Epidermal melanocyte (primary cell): ENCODE measurements around the gene ST3GAL3.

ENCODE experiments used
- DNase-seq: peaks from one replicate; pipeline ENCODE4 v3.0.0; 2011; ENCODE audit warnings: low spot score; ENCODE audit not compliant: insufficient read length

The ST3GAL3 gene

DNA sequence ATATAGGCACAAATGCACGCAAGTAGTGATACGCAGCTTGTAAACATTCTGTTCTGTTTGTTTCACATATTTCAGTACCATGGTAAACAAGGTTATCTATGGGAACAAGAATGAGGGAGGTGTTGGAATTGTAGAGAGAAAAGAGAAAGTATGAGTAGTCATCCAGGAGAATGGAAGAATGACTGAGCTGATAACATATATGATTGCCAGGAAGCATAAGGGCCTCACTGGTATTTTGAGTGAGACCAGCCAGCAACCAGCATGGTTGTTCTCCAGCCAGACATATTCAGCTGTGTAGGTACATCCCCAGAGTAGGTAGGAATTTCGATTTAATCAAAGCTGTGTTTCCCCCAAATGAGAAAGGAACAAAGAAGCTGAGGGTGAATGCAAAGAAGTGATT, 167.4 kb downstream of the ST3GAL3 start:
- DNase-seq: no peak

DNA sequence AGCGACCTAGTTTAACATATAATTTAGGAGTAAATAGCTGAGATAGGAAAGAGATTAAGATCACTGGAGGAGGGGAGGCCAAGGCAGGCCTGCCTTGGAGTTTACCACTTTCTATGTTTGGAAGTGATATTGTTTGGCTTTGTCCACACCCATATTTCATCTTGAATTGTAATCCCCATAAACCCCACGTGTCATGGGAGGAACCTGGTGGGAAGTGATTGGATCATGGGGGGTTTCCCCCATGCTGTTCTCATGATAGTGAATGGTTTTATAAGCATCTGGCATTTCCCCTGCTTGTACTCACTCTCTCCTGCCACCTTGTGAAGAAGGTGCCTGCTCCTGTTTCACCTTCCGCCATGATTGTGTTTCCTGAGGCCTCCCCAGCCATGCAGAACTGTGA, 168.0 kb downstream of the ST3GAL3 start:
- no peak for DNase-seq

DNA sequence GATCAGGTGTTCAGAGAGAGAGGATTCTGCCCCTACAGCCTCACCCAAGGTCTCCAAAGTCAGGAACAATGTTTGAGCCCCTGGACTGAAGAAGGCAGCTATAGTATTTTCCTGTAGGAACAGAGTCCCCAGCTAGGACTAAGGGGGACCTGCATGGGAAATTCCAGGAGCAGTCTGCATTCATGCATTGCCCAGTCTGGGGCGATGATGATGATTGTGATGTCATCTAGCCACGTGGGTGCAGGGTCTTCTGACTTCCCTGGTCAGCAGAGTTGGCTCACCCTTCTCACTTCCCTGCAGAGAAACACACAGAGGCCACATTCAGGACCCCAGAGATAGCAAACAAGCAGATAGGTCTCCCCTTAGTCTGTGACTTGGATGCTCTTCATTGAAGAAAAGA, 169.8 kb downstream of the ST3GAL3 start:
- no peak for DNase-seq

DNA sequence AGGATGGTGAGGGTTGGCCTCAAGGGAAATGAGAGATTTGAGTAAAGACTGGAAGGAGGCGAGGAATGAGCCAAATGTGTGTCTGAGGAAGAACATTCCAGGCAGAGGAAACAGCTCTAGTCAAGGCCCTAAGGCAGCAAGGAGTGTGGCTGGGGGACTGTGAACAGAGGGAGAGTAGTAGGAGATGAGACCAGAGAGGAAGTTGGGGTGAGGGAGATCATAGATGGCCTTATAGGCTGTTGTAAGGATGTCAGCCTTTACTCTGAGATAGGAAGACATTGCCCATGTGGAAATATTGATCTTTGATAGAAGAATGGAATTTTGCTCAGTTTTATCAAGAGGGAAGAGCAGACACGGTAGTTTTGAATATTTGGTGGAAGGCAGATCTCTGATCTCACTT, 171.1 kb downstream of the ST3GAL3 start:
- no peak for DNase-seq

DNA sequence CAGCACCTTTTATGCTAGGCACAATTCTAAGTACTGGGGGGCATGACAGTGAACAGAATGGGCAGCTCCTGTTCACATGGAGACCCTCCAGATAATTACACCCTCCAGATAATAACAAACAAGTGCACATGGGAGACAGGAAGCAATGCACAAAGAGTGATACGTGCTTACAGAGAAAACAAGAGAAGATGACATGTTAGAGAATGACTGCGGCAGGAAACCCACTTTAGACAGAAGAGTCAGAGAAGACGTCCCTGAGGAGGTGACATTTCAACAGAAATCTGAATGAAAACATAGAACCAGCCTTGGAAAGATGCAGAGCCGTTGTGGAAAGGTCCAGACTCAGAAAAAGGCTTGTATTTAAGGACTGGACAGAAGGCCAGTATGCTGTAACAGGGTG, 171.5 kb downstream of the ST3GAL3 start:
- DNase-seq: no peak

DNA sequence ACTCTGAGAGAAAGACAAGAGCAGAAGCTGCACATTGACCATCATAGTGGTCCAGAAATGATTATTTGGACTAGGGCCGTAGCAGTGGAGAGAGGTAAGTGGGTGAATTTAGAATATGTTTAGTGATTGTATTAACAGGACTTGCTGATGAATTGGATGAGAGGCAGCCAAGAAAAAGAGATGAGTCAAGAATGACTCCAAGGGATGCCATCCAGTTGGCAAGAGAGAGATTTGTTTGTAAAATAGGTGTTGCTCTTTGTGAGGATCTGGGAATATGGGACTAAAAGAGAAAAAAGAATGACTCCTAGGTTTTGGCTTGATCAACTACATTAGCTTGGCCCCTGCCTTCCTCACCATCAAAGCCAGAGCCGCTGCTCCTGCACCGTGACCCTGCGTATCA, 172.1 kb downstream of the ST3GAL3 start:
- no peak for DNase-seq

DNA sequence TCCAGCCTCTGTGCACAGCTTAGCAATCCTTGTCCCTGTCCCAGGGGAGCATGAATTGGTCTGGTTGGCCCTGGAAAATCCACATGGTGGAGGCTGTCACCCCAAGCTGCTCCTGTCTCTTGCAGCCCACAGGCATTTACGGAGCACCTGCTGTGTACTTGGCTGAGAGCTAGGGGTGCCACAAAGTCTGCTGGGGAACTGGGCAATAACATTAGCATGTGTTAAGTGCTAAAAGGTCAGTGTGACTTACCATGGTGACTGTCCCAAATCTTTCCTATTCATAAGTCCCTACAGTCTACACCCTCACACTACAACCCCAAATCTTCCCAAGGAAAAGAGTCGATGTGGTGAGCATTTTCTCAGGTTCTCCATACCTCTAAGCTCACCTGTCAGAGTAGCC, 172.7 kb downstream of the ST3GAL3 start:
- DNase-seq: no peak

DNA sequence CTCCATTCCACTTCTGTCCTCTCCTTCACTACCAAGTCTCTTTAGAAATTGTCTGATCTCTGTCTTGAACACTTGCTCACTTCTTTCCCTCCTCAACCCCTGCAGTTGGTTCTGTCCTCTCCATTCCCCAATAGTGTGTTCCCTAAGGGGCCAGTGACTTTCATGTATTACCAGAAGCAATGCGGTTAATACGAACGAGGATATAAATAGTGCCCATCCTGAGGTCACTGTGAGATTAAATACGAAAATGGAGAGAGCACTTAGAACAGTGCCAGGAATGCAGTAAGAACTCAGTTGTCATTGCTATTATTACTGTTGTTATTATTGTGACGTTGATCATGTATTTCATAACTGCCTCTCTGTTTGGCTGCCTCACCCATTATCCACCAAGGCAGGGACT, 173.3 kb downstream of the ST3GAL3 start:
- no peak for DNase-seq

DNA sequence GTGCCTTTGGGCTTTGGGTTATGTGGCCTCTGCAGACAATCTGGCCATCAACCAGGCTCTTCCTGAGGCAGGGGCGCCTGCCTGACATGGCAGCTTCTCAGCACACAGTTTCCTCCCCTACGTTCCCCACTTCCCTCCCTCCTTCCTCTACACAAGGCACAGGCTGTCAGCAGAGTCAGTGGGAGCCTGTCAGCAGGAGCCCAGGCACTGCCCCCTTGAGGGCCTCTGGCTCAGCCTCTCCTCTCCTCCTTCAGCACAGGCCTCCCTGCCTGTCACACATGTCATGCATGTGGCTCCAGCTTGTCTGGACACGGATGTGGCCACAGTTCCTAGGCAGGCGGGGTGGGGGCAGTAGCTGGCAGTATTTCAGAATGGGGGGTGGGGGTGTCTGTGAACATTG, 174.1 kb downstream of the ST3GAL3 start:
- no peak for DNase-seq

DNA sequence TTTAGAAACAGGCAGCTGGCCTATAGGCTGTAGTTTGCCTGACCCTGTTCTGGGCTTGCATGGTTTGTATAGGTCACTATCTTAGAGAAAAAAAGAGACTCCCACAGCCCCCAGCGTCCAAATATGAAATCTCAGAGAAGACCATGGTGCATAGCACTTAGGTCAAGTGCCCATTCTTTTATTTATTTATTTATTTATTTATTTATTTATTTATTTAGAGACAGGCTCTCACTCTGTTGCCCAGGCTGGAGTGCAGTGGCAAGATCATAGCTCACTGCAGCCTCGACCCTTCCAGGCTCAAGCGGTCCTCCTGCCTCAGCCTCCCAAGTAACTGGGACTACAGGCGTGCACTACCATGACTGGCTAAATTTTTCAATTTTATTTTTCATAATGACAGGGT, 175.4 kb downstream of the ST3GAL3 start:
- no peak for DNase-seq

DNA sequence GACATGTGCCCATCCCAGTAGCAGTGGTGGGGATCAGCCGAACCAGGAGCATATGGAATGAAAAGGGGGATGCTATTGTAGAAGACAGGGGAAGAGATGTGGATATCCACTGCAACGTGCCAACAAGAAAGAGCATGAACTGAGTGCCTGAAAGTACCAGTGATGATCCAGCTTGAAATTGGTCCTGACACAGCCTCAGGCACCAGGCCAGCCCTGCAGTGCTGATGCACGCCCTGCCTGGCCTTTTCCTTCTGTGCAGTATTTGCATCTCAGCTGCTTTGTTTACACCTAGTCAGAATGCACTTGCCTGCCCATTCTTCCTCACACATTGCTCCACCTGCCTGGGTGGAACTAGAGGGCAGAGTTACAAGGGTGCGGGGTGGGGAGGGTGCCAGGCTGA, 176.0 kb downstream of the ST3GAL3 start:
- no peak for DNase-seq

DNA sequence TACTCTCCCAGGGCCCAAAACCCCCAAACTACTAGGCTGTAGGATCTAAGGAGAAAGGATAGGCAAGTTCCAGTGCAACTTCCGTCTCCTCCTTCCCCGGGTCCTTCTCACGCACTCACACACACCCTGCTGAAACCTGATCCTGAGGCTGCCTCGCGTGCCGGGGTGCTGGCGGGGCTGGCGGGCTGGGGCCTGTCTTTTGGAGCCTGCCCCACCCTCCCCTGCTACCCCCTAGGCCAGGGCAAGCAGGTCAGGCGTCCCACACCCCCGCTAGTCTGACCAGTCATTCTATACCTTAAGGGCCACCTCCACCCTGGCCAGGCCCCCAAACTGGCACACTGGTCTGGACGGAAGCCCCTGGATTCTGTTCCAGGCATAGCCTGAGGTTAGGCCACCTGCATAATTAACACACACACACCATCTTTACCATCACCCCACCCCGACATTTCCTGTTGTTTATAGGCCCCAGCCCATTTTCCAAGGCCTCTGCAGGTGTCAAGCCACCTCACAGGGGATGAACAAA, 178.0 kb downstream of the ST3GAL3 start:
- no peak for DNase-seq

DNA sequence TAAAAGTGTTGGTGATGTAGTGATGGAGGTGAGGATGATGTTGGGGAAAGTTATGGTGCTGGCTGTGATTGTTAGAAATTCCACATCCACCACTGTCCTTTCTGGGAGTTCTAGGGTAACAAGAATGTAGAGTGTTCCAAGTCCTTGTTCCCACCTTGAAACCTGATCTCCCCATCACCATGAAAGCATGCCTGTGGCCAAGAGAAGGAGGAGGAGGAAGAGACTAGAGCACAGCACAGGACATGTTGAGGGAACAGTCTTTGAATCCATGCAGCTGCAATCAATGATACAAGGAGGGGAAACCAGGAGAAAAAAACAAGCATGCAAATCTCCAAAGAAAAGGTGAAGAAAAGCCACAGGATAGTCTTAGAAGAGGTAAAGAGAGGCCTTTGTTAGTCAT, 180.4 kb downstream of the ST3GAL3 start:
- no peak for DNase-seq

DNA sequence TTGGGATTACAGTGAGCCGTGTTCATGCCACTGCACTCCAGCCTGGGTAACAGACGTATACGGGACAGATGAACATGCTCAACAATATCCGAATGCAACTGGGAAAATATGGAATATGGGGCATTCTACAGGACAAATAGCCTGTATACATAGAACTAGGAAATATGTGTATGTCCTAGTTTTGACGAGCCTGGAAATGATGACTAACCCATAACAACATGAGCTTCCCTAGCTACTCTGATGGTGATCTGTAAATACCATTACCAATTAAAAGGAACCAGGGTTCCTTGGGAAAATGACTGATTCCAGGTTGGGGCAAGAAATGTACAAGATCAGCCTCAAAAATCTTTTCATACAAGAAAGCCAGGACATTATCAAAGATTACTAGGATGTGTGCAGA, 183.5 kb downstream of the ST3GAL3 start:
- no peak for DNase-seq

DNA sequence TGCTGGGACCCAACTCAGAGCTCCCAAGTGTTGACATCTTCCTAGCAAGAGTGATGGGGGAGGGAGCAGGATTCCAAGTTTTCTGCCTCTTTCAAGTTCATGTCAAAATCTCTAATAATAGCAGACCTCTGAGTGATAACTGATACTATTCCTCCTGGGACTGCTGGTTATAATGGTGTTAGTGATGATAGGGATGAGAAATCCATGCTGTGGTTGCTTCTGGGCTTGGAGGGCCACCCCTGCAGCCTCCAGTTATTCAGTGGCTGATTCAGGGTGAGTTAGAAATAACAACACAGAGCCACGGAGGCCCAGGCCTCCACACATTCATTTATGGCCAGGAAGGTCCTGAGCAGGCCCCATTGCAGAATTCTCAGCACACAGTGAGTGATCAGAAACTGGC, 185.7 kb downstream of the ST3GAL3 start:
- no peak for DNase-seq

DNA sequence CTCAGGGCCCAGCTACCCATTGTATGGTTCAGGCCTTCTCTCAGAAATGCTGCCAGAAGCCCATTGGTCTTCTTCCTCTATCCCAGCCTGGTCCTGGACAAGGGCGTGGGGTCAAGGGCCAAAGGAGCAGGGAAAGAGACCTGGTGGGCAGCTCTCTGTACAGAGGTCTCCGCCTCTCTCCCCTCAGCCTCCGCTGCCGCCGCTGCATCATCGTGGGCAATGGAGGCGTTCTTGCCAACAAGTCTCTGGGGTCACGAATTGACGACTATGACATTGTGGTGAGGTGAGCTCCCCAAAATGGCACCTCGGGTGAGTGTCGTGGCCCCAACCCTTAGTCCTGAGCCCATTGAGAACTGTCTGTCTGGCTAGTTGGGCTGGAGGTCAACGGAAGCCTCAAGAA, 191.6 kb downstream of the ST3GAL3 start:
- DNase-seq: no peak

DNA sequence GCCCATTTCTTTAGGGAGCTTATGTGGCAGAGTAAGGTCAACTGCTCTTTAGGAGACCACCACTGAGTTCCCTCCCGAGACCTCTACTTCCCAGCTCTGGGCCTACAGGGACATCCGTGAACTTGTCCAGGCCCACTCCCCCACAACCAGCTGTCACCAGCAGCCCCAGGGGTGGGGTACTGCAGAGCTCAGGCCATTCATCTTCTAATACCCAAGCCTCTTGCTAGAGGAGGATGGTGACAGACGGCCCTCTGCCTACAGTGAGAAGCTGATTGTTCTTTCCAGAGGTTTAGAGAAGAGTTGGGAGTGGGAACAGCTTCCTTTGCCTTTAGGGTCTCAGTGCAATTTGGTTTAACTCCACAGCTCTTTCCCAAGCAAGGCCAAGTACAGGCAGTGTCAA, 193.1 kb downstream of the ST3GAL3 start:
- no peak for DNase-seq

DNA sequence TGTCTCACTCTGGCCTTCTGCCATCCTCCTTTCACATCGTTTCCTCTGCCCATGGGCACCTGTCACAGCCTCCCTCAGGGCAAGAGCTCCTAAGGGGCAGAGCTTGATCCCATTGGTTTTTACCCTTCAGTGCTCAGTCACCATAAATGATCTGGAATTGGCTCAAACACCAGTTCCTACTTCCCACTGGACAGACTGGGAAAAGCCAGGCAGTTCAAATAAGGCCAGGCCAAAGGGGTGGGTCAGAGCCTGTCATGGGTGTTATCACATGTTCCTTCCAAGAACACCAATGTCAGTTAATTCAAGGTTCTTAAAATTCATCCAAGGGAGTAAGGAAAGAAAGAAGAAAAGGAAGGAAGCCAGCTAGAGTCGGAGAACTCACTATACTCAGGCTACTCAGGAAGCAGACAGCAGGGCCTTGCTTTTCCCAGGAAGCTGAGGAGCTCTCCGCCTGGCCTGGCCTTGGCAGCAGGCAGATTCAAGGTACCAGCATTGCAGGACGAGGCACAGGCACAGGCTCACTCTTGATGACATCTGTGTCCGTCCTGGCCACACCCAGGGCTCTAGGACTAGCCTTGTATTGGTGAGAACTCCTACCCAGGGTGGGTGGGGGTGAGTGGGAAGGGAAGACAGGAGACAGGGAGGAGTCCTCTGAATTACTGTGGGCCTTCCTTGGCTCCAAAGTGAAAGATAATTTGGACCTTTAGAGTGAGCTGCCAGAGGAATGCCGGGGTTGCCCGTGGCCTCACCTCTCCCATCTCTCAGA, 194.0 kb downstream of the ST3GAL3 start:
- DNase-seq: no peak

DNA sequence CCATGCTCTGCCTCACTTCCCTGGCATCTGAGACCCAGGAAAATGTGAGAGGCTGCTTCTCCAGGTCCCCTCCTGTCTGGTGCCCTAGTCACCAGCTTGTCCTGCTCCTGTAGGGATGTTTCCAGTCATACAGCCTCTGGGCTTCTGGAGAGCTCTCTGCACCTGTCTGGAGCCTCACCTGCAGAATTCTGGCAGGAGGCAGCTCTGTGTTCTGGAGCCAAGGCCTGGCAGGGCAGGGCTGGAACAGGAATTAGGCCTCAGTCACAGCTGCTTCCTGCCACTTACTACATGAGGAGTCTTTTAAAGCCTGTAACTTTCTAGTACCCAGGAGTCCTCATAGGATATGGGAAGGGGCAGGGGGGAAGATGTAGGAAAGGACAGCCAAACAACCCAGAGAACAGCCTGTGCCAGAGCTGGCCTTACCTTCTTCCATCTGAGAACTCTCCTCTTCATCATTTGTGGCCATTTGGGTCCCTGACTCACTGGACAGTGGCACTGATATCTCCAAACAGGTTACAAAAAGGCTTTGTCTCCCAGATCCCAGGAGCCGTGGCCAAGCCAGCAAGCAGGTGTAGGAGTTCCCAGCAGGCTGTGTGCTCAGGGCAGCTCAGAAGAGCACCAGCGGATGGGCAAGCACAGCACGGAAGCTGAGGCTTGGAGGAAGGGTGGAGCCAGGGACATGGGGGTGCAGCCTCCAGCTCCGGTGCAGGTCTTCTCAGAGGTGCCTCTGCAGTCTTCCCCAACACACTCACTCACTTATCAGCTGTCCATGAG, 194.9 kb downstream of the ST3GAL3 start:
- DNase-seq: no peak

DNA sequence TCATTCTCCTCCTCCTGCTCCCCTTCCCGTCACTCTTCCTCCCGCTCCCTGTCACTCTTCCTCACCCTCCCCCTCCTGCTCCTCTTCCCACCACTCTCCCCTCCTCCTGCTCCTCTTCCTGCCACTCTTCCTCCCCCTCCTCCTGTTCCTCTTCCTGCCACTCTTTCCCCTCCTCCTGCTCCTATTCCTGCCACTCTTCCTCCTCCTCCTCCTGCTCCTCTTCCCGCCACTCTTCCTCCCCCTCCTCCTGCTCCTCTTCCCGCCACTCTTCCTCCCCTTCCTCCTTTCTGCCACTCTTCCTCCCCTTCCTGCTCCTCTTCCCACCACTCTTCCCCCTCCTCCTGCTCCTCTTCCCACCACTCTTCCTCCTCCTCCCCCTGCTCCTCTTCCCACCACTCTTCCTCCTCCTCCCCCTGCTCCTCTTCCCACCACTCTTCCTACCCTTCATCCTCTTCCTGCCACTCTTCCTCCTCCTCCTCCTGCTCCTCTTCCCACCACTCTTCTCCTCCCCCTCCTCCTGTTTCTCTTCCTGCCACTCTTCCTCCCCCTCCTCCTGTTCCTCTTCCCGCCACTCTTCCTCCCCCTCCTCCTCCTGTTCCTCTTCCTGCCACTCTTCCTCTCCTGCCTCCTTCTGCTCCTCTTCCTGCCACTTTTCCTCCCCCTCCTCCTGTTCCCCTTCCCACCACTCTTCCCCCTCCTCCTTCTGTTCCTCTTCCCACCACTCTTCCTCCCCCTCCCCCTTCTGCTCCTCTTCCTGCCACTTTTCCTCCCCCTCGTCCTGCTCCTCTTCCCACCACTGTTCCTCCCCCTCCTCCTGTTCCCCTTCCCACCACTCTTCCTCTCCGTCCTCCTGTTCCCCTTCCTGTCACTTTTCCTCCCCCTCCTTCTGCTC, 197.6 kb downstream of the ST3GAL3 start:
- DNase-seq: no peak

DNA sequence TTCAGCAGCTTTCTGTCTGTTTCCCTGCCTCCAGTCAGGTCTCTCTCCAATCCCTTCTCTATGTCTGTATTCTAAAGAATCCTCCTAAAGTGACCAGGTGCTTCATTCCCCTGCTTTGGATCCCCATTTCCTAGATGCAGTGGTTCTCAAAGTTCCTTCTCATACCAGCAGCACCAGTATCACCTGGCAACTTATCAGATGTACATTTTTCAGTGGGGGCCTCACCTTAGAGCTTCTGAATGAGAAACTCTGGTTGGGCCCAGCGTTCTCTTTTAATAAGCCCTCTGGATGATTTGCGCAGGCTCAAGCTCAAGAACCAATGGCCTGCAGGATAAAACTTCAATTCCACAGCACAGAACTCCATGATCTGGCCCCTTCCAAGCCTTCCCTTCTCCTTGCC, 200.9 kb downstream of the ST3GAL3 start:
- DNase-seq: no peak

DNA sequence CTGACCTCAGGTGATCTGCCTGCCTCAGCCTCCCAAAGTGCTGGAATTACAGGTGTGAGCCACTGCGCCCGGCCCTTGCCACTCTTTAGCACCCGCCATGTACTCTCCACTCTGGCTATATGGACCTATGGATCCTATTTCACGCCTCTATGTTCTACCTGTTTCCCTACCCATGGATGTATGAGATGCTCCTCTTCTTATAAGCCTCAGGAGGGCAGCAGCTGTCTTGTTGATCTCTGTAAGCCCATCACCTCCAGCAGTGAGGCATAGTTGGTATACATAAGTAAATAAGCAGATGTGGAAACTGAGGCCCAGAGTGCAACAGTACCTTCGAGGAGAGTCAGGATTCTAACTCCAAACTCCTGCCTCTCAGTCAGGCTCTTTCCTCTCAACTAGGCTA, 201.5 kb downstream of the ST3GAL3 start:
- DNase-seq: no peak
